Muscle of leg (tissue), 11 donors: ENCODE data around the gene TMEM132D. TPM values are rescaled to one million over a fixed set of nuclear protein-coding genes. Genes with fewer than 3 reads are reported as not detected.

Experiments
- DNase-seq: peaks from one replicate; pipeline ENCODE4 v3.0.0; 2013
- H3K27ac ChIP-seq: one replicate; pipeline ENCODE4 v1.5.1; 2013; ENCODE audit warnings: mild to moderate bottlenecking, low read length, control low read depth
- H3K27me3 ChIP-seq: one replicate; pipeline ENCODE4 v1.6.1; 2013; ENCODE audit warnings: low read length; ENCODE audit not compliant: control insufficient read depth, insufficient read depth
- H3K36me3 ChIP-seq: one replicate; pipeline ENCODE4 v1.6.1; 2013; ENCODE audit warnings: low read length; ENCODE audit not compliant: control insufficient read depth, insufficient read depth
- H3K4me1 ChIP-seq: one replicate; pipeline ENCODE4 v1.6.1; 2013; ENCODE audit warnings: low read length; ENCODE audit not compliant: control insufficient read depth, insufficient read depth
- H3K4me3 ChIP-seq: one replicate; pipeline ENCODE4 v1.5.1; 2013; ENCODE audit warnings: low read length, control low read depth
- H3K9me3 ChIP-seq: replicated peaks from 2 replicates; pipeline ENCODE4 v1.6.1; 2013; ENCODE audit warnings: low read depth, low read length; ENCODE audit not compliant: control insufficient read depth
- WGBS: methylation state at CpG from one replicate; pipeline ENCODE4 v1.1.5; 2013; ENCODE audit warnings: missing lambda C conversion rate; ENCODE audit not compliant: insufficient coverage; 5-methylcytosine and 5-hydroxymethylcytosine counted together
- polyA plus RNA-seq, 8 donors: library from polyadenylated mRNA; unstranded; fragments of 120-200 nt; gene quantifications; one replicate each; pipeline versions ENCODE4 v1.2.1 to v1.2.3, GENCODE V29; 2013; ENCODE audit warnings: inconsistent platforms in 1 of 8, low replicate concordance in 1 of 8; ENCODE audit not compliant: insufficient read length in 8 of 8, insufficient read depth in 1 of 8
- total RNA-seq: library from RNA; stranded (reverse); fragments of 120-200 nt; gene quantifications from one replicate; pipeline ENCODE4 v1.2.4, GENCODE V29; 2013

TMEM132D gene
- total and polyA plus RNA-seq, 9 donors: 0.44 to 2.0 (median 0.85) TPM

- DNase-seq: no peak
- Histone ChIP-seq H3K27me3 (no peaks in the 10 kb centered on the region), H3K4me1 (no peaks in the 10 kb centered on the region), H3K4me3 (no peak overlapping the region), H3K9me3 (no peaks in the 10 kb centered on the region), H3K36me3 (no peaks in the 10 kb centered on the region), H3K27ac (no peak overlapping the region)
- 78% methylated on average over 2 of the region's 6 CpGs for WGBS
Measured at GRCh38 chr12:129226851-129227250, 677.0 kb downstream of the TMEM132D start.

- no peak for DNase-seq
- Histone ChIP-seq H3K4me3 (no peak overlapping the region), H3K9me3 (no peaks in the 10 kb centered on the region), H3K27ac (no peak overlapping the region), H3K4me1 (no peaks in the 10 kb centered on the region), H3K27me3 (no peaks in the 10 kb centered on the region), H3K36me3 (no peaks in the 10 kb centered on the region)
- WGBS: 62% methylated on average over 6 of the region's 7 CpGs
Measured at GRCh38 chr12:129226005-129226404, 677.8 kb downstream of the TMEM132D start.

DNA sequence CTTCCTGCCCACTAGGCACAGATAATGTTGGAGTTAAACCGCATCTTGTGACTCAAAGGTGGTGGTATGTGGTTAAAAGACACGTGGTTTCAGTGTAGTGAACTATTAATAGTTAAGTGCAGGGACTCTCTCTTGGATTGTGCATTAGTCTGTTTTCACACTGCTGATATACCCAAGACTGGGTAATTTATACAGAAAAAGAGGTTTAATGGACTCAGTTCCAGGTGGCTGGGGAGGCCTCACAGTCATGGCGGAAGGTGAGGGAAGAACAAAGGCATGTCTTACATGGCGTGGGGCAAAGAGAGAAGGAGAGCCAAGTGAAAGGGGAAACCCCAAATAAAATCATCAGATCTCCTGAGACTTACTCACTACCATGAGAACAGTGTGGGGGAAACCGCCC lies 688.3 kb downstream of the TMEM132D start:
- Histone ChIP-seq H3K27me3 (no peaks in the 10 kb centered on the region), H3K4me3 (no peak overlapping the region), H3K36me3 (no peaks in the 10 kb centered on the region), H3K4me1 (no peaks in the 10 kb centered on the region), H3K27ac (no peak overlapping the region), H3K9me3 (peaks cover 2% of the 10 kb centered on the region)
- WGBS: 100% methylated on average over 1 of the region's 5 CpGs
- DNase-seq: no peak

- no peak overlapping the region for H3K4me3 ChIP-seq
- H3K9me3 ChIP-seq: no peaks in the 10 kb centered on the region
- no peak overlapping the region for H3K27ac ChIP-seq
- 80% methylated on average over 1 of the region's 4 CpGs for WGBS
- H3K36me3 ChIP-seq: no peaks in the 10 kb centered on the region
- no peaks in the 10 kb centered on the region for H3K4me1 ChIP-seq
- H3K27me3 ChIP-seq: no peaks in the 10 kb centered on the region
- no peak for DNase-seq
Measured at GRCh38 chr12:129213551-129213950, 690.3 kb downstream of the TMEM132D start.

- 75% methylated on average over 7 of the region's 11 CpGs for WGBS
- DNase-seq: no peak
- no peak overlapping the region for H3K27ac ChIP-seq
- H3K4me3 ChIP-seq: no peak overlapping the region
- no peaks in the 10 kb centered on the region for H3K36me3 ChIP-seq
- no peaks in the 10 kb centered on the region for H3K27me3 ChIP-seq
- H3K4me1 ChIP-seq: no peaks in the 10 kb centered on the region
- H3K9me3 ChIP-seq: no peaks in the 10 kb centered on the region
Measured at GRCh38 chr12:129211862-129212630, 691.8 kb downstream of the TMEM132D start.

DNA sequence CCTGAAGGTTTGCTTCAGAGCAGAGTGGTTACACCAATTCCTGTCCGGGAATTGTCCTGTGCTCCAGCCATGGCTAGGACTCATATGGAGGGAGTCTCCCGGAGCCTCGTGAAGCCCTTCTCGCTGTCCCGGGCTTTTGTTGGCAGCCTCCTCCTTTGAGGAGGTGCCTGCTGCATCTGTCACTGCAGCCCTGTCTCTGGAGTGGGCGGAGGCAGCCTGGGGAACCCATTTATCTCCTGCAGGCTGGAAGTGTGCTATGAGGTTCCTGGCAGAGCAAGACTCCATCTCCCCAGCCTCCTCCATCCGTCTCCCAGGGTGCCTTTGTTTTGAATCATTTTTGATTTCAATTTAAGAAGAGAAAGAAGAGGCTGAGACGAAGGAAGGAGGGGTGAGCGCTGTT lies 695.3 kb downstream of the TMEM132D start:
- H3K27ac ChIP-seq: no peak overlapping the region
- H3K4me1 ChIP-seq: no peaks in the 10 kb centered on the region
- H3K36me3 ChIP-seq: no peaks in the 10 kb centered on the region
- no peaks in the 10 kb centered on the region for H3K9me3 ChIP-seq
- H3K27me3 ChIP-seq: peaks cover 1% of the 10 kb centered on the region
- no peak overlapping the region for H3K4me3 ChIP-seq
- 83% methylated on average over 3 of the region's 9 CpGs for WGBS
- no peak for DNase-seq

DNA sequence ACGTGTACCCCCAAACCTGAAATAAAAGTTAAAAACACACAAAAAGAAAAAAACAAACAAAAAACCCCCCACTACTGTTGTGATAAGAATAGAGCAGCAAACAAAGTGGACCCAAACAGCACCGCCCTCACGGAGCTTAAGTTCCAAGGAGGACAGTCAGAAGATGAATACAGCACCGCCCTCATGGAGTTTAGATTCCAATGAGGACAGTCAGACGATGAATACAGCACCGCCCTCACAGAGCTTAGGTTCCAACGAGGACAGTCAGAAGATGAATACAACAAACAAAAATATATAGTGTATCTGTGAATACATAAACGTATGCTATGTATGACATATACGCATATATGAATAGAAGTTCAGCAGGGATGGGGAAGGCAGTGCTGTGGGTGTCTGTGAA lies 696.7 kb downstream of the TMEM132D start:
- Histone ChIP-seq H3K9me3 (no peaks in the 10 kb centered on the region), H3K36me3 (no peaks in the 10 kb centered on the region), H3K4me1 (no peaks in the 10 kb centered on the region), H3K4me3 (no peak overlapping the region), H3K27me3 (peaks cover 2% of the 10 kb centered on the region), H3K27ac (no peak overlapping the region)
- no peak for DNase-seq
- WGBS: 93% methylated on average over 2 of the region's 9 CpGs

GRCh38 chr12:129203456-129203855 lies 700.4 kb downstream of the TMEM132D start:
- no peak for DNase-seq
- no peak overlapping the region for H3K27ac ChIP-seq
- 40% methylated on average over 1 of the region's 2 CpGs for WGBS
- no peaks in the 10 kb centered on the region for H3K36me3 ChIP-seq
- H3K4me1 ChIP-seq: no peaks in the 10 kb centered on the region
- H3K9me3 ChIP-seq: no peaks in the 10 kb centered on the region
- H3K4me3 ChIP-seq: no peak overlapping the region
- H3K27me3 ChIP-seq: peaks cover 2% of the 10 kb centered on the region

DNA sequence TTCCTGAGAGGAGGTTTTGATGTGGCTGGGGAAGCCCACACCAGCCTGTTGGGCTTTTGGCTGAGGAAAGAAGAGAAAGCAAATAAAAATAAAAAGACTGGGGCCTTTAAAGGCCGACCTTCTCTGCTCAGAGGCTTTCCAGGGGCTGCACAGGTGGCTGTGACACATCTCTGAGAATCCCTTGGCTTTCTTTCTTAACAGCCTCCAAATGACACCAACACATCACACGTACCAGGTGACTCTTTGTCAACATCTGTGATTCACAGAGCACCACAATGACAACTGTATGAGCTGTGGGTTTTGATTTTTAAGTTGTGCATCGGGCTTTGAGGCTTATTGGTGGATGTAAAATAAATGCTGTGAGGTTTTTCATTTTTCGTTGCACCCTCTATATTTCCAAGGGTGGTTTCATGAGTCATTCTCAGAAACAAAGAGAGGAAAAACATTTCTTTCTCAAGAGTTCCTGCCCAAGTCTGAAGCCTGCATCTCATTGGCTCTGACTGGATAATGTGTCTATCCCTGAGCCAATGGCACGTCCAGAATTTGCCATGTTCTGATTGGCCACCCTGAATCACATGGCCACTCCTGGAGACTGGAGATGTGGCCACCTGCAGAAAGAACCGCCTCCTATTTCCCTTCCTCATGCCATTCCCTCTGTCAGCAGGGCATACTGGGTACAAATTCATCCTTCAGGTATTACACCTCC lies 701.6 kb downstream of the TMEM132D start:
- no peaks in the 10 kb centered on the region for H3K9me3 ChIP-seq
- no peak overlapping the region for H3K4me3 ChIP-seq
- peaks cover 2% of the 10 kb centered on the region for H3K27me3 ChIP-seq
- no peak overlapping the region for H3K27ac ChIP-seq
- DNase-seq: no peak
- no peaks in the 10 kb centered on the region for H3K4me1 ChIP-seq
- H3K36me3 ChIP-seq: no peaks in the 10 kb centered on the region
- 10% methylated on average over 2 of the region's 6 CpGs for WGBS

DNA sequence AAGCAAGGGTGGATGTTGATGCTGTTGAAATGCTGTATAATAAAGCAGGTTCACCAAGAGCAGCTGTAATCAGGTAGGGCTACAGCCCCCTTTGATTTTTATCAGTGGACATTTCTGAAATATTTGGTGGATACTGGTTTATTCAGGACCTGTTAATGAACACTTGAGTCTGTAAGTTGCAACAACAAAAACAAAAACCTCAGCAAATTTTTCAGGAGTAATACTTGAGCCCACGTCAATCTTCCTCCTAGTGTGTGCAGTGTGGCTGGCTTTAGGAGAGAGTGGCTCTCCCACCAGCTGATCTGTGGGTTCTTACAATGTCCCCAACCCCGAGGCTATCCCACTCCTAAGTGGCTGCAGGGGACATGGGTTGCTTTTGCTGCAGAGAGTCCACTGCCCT lies 702.8 kb downstream of the TMEM132D start:
- H3K36me3 ChIP-seq: no peaks in the 10 kb centered on the region
- whole genome bisulfite sequencing: 80% methylated on average over 1 of the region's 2 CpGs
- H3K4me3 ChIP-seq: no peak overlapping the region
- DNase-seq: no peak
- H3K27ac ChIP-seq: no peak overlapping the region
- no peaks in the 10 kb centered on the region for H3K9me3 ChIP-seq
- H3K4me1 ChIP-seq: no peaks in the 10 kb centered on the region
- H3K27me3 ChIP-seq: peaks cover 2% of the 10 kb centered on the region
